ENCODE results near the gene FOXA3. TPM values are rescaled to one million over a fixed set of nuclear protein-coding genes. Genes with fewer than 3 reads are reported as not detected.

FOXA3 gene
- total RNA-seq, 4 donors from 2014 or later, result not detected

DNA sequence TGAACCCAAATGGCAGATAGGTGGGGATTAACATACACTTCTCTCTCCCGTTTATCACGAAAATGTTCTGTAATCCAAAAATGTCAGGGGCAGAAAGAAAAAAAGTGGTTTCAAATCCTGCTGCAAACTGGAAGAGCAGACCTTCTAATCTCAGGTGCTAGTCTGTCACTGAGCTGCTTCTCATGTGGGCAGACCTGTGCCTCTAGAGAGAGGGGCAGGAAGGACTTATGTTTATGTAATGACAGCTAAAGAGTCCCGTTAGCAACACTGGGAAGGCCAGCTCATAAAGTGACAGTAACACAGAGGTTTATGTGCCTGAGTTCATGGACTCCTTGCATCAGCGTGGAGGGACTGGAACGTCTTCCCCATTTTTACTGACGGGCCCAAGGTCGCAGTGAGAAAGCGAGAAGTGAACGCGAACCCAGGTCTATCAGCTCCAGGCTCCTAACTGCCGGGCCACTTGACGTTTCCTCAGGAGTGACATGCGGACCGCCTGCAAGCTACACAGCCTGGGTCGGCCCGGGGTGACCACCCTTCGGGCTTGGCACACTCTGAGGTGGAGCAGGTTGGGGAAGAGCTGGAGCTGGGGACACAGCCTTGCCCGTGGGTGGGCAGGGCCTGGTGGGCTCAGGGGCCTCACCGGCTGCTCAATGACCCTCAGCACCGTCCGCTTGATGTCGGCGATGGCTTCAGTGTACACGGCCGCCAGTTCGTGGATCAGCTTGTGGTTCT, 39.4 kb upstream of the FOXA3 start:
- TF ChIP-seq, protein P1, sequence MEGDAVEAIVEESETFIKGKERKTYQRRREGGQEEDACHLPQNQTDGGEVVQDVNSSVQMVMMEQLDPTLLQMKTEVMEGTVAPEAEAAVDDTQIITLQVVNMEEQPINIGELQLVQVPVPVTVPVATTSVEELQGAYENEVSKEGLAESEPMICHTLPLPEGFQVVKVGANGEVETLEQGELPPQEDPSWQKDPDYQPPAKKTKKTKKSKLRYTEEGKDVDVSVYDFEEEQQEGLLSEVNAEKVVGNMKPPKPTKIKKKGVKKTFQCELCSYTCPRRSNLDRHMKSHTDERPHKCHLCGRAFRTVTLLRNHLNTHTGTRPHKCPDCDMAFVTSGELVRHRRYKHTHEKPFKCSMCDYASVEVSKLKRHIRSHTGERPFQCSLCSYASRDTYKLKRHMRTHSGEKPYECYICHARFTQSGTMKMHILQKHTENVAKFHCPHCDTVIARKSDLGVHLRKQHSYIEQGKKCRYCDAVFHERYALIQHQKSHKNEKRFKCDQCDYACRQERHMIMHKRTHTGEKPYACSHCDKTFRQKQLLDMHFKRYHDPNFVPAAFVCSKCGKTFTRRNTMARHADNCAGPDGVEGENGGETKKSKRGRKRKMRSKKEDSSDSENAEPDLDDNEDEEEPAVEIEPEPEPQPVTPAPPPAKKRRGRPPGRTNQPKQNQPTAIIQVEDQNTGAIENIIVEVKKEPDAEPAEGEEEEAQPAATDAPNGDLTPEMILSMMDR (IDR thresholded peaks at IDR 0.05; ENCODE audit: low read depth), result no peak

DNA sequence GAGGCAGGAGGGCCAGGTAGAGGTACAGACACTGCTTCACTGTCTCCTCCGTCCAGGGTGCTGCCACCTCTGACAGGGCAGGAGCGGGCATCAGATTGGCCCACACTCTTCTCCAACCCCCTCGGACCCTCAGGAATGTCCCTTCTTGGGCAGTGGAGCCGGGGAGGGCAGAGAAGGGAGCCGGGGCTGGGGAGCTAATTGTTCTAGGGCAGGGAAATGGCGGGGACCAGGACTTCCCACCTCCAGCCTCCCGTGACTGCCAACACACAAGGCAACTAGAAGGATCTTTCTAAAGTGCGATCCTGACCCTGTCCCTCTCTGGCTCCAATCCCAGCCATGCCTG, 38.9 kb upstream of the FOXA3 start:
- TF ChIP-seq, protein P1 (IDR thresholded peaks at IDR 0.05; ENCODE audit: low read depth), result no peak

DNA sequence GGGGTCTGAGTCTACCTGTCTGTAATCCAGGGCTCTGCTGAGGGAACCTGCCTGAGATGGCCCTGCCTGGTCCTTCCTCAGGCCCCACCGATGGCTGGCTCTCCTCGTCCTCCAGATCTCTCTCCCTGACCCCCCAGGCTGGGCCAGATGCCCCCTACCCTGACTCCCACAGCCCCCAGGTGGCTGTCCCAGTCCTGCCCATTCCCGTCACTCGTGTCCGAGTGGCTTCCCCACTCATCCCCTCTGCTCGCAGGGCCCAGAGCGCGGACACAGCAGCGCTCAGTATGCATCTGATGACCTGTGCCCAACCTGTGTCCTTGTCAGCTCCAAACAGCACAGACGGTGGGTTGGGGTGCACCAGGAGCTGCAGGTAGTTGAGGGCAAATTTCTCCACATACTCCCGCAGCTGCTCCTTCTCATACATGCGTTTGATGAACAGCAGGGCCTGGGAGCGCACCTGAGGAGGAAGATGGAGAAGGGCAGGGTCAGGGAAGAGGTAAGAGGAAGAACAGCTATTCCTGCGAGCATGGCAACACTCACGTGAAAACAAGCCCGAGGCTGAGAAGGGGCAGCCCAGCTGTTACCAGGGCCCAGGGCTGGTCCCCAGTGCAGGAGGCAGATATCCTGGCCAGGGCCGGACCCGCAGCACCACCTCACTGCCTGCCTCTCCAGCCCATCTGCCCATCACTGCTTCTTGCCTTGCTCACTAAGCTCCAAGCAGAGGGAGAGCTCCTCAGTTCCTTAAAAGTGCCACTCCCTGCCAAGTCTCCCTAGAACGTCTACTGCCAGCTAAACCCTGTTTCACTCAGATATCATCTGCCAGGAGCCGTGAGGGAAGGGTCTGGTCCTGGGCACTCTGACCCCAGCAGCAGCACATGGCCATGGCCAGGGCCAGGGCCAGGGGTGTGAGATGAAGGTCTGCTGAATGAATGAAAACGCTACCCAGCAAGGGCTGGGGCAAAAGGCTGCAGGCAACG, 37.9 kb upstream of the FOXA3 start:
- TF ChIP-seq, protein P1 (IDR thresholded peaks at IDR 0.05; ENCODE audit: low read depth), result no peak

DNA sequence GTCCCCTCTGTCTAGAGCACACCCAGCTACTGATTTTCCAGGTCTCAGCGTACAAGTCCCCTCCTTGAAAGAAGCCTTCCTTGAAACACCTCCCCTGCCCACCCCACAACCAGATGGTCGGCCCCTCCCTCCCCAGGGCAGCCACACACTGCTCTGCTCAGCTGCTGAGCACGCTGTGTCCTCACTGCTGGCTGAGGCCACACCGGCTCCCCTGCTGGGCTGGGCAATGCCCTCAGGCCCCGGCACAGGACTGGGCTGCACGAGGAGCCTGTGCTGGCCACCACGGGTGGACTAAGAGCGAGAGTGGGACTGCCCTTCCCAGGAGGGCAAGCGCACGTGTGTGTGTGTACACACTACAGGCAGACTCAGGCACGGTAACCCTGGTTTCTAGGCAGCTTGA, 37.2 kb upstream of the FOXA3 start:
- TF ChIP-seq, protein P1 (IDR thresholded peaks at IDR 0.05; ENCODE audit: low read depth), result no peak

DNA sequence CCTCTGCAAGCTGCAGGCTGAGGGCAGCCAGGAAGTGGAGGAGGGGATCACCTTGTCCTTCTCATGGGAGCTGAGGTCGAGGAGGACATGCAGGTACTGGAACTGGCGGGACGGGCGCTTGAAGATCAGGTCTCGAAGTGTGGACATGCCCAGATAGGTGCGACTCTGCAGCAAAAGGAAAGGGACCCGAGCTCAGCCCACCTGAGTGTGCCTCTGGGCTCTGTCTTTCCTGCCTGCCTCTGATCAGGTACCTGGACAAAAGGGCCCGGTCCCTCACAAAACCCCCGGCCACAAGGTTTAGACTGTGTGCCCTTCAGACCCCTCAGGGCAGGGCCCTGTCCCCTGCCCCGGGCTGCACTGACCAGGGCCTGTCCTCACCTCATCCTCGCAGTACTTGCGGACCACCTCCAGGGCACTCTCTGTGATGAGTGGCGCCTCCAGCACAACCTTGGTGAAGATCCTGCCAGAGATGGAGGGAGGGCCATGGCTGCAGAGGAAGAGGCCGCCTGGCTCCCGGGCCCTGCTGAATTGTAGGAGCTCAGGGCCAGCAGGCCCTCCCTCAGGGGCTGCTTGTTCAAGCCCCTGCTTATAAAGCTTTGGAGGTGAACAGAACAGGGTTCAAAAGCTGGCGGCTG, 36.5 kb upstream of the FOXA3 start:
- TF ChIP-seq, protein P1 (IDR thresholded peaks at IDR 0.05; ENCODE audit: low read depth), result no peak

DNA sequence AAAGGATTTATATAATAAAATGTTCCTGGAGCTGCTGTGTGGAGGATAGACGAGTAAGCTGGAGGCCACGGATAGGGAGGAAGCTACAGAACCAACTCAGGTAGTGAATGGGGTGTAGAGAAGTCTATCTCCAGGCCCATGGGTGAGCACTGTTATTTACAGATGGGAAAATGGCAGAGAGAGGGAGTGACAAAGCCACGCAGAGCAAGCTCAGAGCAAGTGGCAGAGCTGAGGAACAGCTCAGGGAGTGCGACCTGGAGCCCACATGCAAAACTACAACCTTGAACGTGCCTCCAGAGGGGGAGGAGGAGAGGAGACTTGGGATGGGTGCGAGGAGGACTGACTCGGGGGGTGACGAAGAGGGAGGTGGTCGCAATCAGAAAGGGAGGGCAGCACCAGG, 35.6 kb upstream of the FOXA3 start:
- TF ChIP-seq, protein P1 (IDR thresholded peaks at IDR 0.05; ENCODE audit: low read depth), result no peak

DNA sequence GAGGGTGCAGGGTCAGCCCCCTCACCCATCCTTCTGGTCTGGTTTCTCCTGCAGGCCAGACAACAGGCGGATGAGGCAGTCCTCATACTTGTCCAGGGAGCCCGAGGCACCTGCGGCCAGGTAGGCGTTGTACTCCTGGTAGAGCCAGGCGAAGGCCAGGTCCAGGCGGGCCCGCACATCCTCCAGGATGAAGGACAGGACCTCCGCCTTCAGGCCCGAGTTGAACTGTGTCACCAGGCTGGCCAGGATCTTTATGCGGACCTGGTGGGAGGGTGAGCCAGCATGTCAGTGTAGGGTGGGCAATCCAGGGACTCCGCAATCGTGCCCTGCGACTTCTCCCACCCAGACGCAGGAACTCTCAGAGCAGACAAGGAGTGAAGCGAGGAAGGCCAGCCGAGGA, 35.2 kb upstream of the FOXA3 start:
- TF ChIP-seq, protein P1 (IDR thresholded peaks at IDR 0.05; ENCODE audit: low read depth), result no peak

Data from subcutaneous adipose tissue (tissue), 4 donors.